ENCODE results near the gene EMP1.

The EMP1 gene

GRCh38 chr12:13173012-13173932 lies 23.3 kb upstream of the EMP1 start:
- DNase-seq, result peak in 1 of 2 donors; percentile 51

- no peak for DNase-seq
Measured at GRCh38 chr12:13175499-13175898, 21.0 kb upstream of the EMP1 start.

- no peak for DNase-seq
Measured at GRCh38 chr12:13176256-13176655, 20.3 kb upstream of the EMP1 start.

DNA sequence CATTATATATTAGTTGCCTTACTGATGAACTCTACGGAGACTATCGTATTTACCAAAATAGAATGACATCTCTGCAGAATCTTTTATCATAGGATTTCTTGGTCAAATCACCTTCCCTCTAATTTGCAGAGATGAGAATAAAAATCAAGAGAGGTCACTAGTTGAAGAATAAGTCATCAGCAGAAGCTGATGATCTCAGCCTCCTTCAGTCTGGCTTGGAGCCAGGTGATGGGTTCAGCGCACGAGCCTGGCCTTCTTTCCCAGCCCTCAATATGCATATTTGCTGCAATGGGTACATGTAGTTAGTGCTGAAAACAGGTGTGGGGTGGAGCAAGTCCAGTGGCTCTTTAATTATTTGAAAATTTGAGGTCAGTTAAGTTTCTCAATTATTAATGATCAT lies 19.2 kb upstream of the EMP1 start:
- DNase-seq, result no peak

DNA sequence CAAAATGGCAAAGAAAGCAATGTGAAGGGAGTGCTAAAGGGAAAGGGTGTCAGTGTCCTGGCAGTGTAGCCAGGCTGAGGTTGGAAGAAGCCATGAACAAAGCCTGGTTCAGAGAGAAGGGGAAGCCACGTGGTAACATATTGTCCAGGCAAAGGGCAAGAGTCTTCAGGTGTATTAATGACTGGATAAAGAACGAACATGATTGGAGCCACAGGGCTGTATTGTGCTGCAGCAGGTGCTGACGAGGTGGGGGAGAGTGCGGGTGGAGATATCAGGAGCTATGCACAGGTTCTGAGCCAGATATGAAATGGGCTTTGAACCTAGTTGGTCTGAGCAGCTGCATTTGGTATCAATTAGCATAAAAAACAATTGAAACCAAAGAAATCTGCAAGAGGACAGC lies 18.6 kb upstream of the EMP1 start:
- DNase-seq, result no peak

DNA sequence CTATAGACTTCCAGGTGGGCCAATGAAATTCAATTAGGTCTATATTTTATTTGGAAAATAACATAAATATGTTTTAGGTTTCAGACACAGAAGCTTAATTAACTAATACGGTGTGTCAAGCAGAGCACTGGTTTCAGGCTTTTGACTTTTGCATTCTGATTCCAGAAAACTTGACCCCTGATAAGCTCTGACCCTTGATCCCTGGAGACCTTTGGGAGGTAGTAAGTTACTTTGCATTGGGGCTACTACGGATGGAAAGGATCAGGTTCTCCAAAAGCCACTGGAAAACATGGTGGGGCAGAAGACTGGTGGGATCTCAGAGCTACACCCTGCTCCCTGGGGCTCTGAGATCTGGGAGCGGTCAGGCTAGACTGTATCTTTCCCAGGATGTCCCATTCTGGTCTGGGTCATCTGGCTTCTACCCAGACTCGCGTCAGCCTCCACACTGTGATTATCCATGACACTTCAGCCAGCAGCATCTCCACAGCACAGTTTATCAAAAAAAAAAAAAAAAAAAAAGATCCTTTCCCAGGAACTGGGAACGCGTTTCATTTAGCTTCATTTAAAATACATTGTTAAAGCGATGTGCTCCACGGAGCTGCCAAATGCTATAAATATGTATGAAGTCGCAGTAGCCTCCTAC lies 17.8 kb upstream of the EMP1 start:
- no peak for DNase-seq

- peak; percentile 42 to 45 for DNase-seq
Measured at GRCh38 chr12:13179211-13180074, 17.1 kb upstream of the EMP1 start.

GRCh38 chr12:13181375-13182070 lies 15.0 kb upstream of the EMP1 start:
- DNase-seq, result no peak

DNA sequence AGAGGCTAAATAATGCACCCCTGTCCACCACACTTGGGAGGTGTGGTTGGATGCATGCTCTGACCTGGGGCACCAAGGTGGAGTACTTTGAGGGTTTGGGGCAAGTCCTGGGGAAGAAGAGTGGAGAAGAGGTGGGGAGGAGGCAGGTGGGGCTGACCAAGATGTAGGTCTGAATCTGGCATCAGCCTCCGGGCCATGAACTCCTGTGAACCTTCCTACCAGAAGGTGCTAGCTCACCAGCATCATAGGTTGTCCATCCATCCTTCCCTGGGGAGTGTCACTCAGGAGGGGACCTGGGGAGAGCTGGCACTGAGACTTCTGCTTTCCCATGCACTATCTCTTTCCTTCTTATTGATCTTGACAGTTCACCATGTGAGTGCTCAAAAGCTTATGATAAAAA lies 13.6 kb upstream of the EMP1 start:
- no peak for DNase-seq

- no peak for DNase-seq
Measured at GRCh38 chr12:13183620-13184019, 12.9 kb upstream of the EMP1 start.

- no peak for DNase-seq
Measured at GRCh38 chr12:13186302-13186701, 10.2 kb upstream of the EMP1 start.

DNA sequence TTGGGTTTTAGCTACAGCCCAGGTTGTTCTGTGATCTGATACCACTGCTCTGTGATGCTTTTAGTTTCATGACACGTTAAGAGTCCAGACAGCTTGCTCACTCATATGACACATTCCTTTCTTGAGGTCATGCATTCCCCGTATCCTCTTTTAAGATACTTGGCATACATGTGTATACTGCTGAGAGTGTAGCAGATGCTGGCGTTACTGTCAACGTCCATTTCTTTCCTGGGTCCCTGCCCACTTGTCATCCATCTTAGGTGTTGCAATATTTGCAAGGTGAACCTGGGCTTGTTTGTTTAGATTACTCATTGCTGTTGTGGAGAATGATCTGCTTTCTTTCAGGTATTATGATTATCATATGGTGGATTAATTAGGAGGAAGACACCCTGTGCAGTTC lies 9.1 kb upstream of the EMP1 start:
- no peak for DNase-seq

- DNase-seq, result no peak
Measured at GRCh38 chr12:13189264-13189663, 7.3 kb upstream of the EMP1 start.

DNA sequence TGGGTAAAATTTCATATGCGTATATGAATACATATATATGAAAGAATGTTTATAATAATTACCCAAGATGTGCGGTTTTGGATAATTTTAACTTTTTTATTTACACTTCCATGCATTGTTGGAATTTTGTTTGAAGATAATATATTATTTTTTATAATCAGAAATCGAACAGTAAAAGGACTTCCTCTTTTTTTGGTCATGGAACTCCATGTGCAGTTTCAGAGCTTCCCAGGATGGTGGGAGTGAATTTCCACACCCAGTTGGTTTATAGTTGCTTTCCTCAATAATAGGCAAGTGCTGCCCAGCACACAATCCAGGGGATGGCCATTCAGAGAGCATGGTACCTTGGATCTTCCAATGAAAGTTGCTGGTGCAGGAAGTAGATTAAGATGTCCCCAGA lies 6.3 kb upstream of the EMP1 start:
- no peak for DNase-seq

- DNase-seq, result no peak
Measured at GRCh38 chr12:13192719-13193118, 3.8 kb upstream of the EMP1 start.

GRCh38 chr12:13193505-13194231 lies 2.9 kb upstream of the EMP1 start:
- DNase-seq, result no peak

DNA sequence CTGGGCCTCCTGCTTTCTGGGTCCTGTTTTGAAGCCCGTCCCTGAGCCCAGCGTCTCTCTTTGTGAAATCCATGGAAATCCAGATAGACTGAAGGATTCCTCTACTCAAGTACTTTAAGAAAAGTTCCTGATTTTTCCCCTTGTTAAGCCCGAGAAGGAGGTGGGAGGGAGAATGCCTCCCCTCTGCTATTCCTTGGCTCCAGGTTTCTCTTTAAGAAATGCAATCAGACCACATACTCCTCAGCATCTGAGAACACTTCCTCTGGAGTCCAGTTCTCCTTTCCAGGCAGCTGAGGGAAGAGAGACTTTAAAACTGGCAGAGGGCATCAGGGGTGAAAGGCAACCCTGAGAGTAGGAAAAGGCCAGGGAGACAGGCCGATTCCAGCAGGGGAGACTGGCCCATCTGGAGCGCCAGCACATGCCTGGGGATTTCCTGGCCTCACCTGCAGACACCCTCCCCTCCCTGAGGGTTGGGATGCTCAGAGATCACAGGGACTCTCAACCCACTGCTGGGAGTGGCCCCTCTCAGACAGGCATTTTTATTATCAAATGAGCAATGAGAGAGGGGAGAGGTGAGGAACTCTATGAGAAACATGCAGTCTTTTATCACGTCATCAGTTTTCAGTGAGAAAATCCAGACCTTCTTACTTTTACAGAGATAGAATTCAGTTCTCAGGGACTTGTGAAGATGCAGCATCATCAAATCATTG lies 2.0 kb upstream of the EMP1 start:
- no peak for DNase-seq

GRCh38 chr12:13195250-13195649 lies 1.3 kb upstream of the EMP1 start:
- DNase-seq, result no peak

GRCh38 chr12:13195785-13196129 lies 769 bp upstream of the EMP1 start:
- DNase-seq, result no peak

DNA sequence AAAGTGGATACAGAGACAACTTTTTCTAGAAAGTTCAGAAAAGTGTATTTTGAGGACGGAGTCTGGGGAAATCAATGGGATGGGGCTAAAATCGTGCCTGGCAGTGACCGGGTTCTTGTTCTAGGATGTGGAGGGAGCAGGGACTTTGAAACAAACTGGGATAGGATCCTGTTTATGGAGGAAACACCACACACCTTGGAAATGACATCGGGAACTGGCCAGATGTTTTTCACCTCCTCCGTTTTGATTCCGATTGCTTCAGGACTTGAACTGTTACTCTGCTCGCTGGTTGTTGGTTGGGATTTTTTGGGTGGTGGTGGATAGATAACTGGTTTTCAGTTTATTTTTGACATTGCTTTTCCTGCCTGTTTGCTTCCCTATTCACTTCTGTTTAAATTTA lies 506 bp downstream of the EMP1 start:
- no peak for DNase-seq

- DNase-seq, result no peak
Measured at GRCh38 chr12:13197526-13198143, 1.1 kb downstream of the EMP1 start.

All from CD4-positive, alpha-beta T cell treated with Interleukin-4 for 1 hour (primary cell).